Measurements from ENCODE around the gene MIS18BP1.
A peak's percentile ranks its signal among the peaks of the same experiment; 100 is the strongest.
"Not testable (repeated sequence)": the region's sequence is repeated elsewhere in the genome, so short reads cannot be mapped to it uniquely, and the experiment has no call there.

The MIS18BP1 gene

GRCh38 chr14:45254771-45255170, 1.8 kb upstream of the MIS18BP1 start:
- H3K4me3 Mint-ChIP-seq: peak overlapping the region; percentile 93
- H3K27me3 Mint-ChIP-seq: no peaks in the 10 kb centered on the region
- H3K27ac Mint-ChIP-seq: peak overlapping the region; percentile 96
- peaks cover 33% of the 10 kb centered on the region for H3K4me1 Mint-ChIP-seq
- peaks cover 13% of the 10 kb centered on the region for H3K36me3 Mint-ChIP-seq (ENCODE audit: low read depth)
- DNase-seq (no peak), ATAC-seq (no peak)
- peaks cover 32% of the 10 kb centered on the region for H3K9me3 Mint-ChIP-seq

GRCh38 chr14:45253754-45254310, 830 bp upstream of the MIS18BP1 start:
- peaks cover 22% of the 10 kb centered on the region for H3K9me3 Mint-ChIP-seq
- H3K27ac Mint-ChIP-seq: peak overlapping the region; percentile 96
- no peaks in the 10 kb centered on the region for H3K27me3 Mint-ChIP-seq
- H3K4me3 Mint-ChIP-seq: peak overlapping the region; percentile 93
- peaks cover 37% of the 10 kb centered on the region for H3K4me1 Mint-ChIP-seq
- ATAC-seq: no peak
- peaks cover 12% of the 10 kb centered on the region for H3K36me3 Mint-ChIP-seq (ENCODE audit: low read depth)
- DNase-seq: peak; percentile 9

- ATAC-seq (no peak), DNase-seq (peak; percentile 27)
- peaks cover 37% of the 10 kb centered on the region for H3K4me1 Mint-ChIP-seq
- peaks cover 10% of the 10 kb centered on the region for H3K36me3 Mint-ChIP-seq (ENCODE audit: low read depth)
- peak overlapping the region; percentile 93 for H3K4me3 Mint-ChIP-seq
- H3K27ac Mint-ChIP-seq: peak overlapping the region; percentile 96
- peaks cover 9% of the 10 kb centered on the region for H3K9me3 Mint-ChIP-seq
- H3K27me3 Mint-ChIP-seq: no peaks in the 10 kb centered on the region
Measured at GRCh38 chr14:45252366-45253069, 484 bp downstream of the MIS18BP1 start.

- H3K4me3 Mint-ChIP-seq: peak overlapping the region; percentile 93
- peak overlapping the region; percentile 96 for H3K27ac Mint-ChIP-seq
- peaks cover 10% of the 10 kb centered on the region for H3K36me3 Mint-ChIP-seq (ENCODE audit: low read depth)
- ATAC-seq (no peak), DNase-seq (no peak)
- H3K4me1 Mint-ChIP-seq: peaks cover 37% of the 10 kb centered on the region
- H3K9me3 Mint-ChIP-seq: peaks cover 5% of the 10 kb centered on the region
- H3K27me3 Mint-ChIP-seq: no peaks in the 10 kb centered on the region
Measured at GRCh38 chr14:45251912-45252311, 1.1 kb downstream of the MIS18BP1 start.

GRCh38 chr14:45249856-45250575, 3.0 kb downstream of the MIS18BP1 start:
- H3K4me1 Mint-ChIP-seq: peaks cover 37% of the 10 kb centered on the region
- DNase-seq (no peak), ATAC-seq (no peak)
- peaks cover 10% of the 10 kb centered on the region for H3K36me3 Mint-ChIP-seq (ENCODE audit: low read depth)
- no peaks in the 10 kb centered on the region for H3K9me3 Mint-ChIP-seq
- H3K4me3 Mint-ChIP-seq: peak overlapping the region; percentile 53
- peak overlapping the region; percentile 49 for H3K27ac Mint-ChIP-seq
- no peaks in the 10 kb centered on the region for H3K27me3 Mint-ChIP-seq

- Mint-ChIP-seq H3K36me3 (ENCODE audit: low read depth) (peaks cover 13% of the 10 kb centered on the region), H3K27me3 (no peaks in the 10 kb centered on the region), H3K4me3 (no peak overlapping the region), H3K9me3 (no peaks in the 10 kb centered on the region), H3K4me1 (peaks cover 23% of the 10 kb centered on the region), H3K27ac (no peak overlapping the region)
- DNase-seq (no peak), ATAC-seq (no peak)
Measured at GRCh38 chr14:45247427-45247826, 5.6 kb downstream of the MIS18BP1 start.

GRCh38 chr14:45246691-45247090, 6.3 kb downstream of the MIS18BP1 start:
- ATAC-seq: peak; percentile 81
- DNase-seq: no peak
- no peak overlapping the region for H3K27ac Mint-ChIP-seq
- peaks cover 17% of the 10 kb centered on the region for H3K36me3 Mint-ChIP-seq (ENCODE audit: low read depth)
- peaks cover 23% of the 10 kb centered on the region for H3K4me1 Mint-ChIP-seq
- H3K4me3 Mint-ChIP-seq: no peak overlapping the region
- no peaks in the 10 kb centered on the region for H3K27me3 Mint-ChIP-seq
- H3K9me3 Mint-ChIP-seq: no peaks in the 10 kb centered on the region

- no peak overlapping the region for H3K4me3 Mint-ChIP-seq
- no peaks in the 10 kb centered on the region for H3K27me3 Mint-ChIP-seq
Measured at GRCh38 chr14:45246151-45246550, 6.9 kb downstream of the MIS18BP1 start.

GRCh38 chr14:45242706-45243105, 10.3 kb downstream of the MIS18BP1 start:
- no peak overlapping the region for H3K4me3 Mint-ChIP-seq
- peaks cover 27% of the 10 kb centered on the region for H3K36me3 Mint-ChIP-seq (ENCODE audit: low read depth)
- H3K4me1 Mint-ChIP-seq: no peaks in the 10 kb centered on the region
- no peaks in the 10 kb centered on the region for H3K9me3 Mint-ChIP-seq
- ATAC-seq (no peak), DNase-seq (no peak)
- no peaks in the 10 kb centered on the region for H3K27me3 Mint-ChIP-seq
- no peak overlapping the region for H3K27ac Mint-ChIP-seq

More at GRCh38 chr14:45246151-45246550, 6.9 kb downstream of the MIS18BP1 start:
- Mint-ChIP-seq H3K36me3 (ENCODE audit: low read depth) (peaks cover 21% of the 10 kb centered on the region), H3K27ac (no peak overlapping the region), H3K9me3 (no peaks in the 10 kb centered on the region), H3K4me1 (peaks cover 18% of the 10 kb centered on the region)
- ATAC-seq (no peak), DNase-seq (no peak)

GRCh38 chr14:45238988-45239387, 14.0 kb downstream of the MIS18BP1 start:
- no peak for ATAC-seq
- no peaks in the 10 kb centered on the region for H3K9me3 Mint-ChIP-seq
- no peak overlapping the region for H3K4me3 Mint-ChIP-seq
- peaks cover 32% of the 10 kb centered on the region for H3K36me3 Mint-ChIP-seq (ENCODE audit: low read depth)
- no peaks in the 10 kb centered on the region for H3K4me1 Mint-ChIP-seq
- no peak overlapping the region for H3K27ac Mint-ChIP-seq
- H3K27me3 Mint-ChIP-seq: no peaks in the 10 kb centered on the region
- no peak for DNase-seq

GRCh38 chr14:45227566-45227965, 25.4 kb downstream of the MIS18BP1 start:
- peaks cover 2% of the 10 kb centered on the region for H3K4me1 Mint-ChIP-seq
- ATAC-seq: no peak
- H3K9me3 Mint-ChIP-seq: no peaks in the 10 kb centered on the region
- no peak overlapping the region for H3K27ac Mint-ChIP-seq
- no peak overlapping the region for H3K4me3 Mint-ChIP-seq
- H3K36me3 Mint-ChIP-seq (ENCODE audit: low read depth): peaks cover 70% of the 10 kb centered on the region
- no peaks in the 10 kb centered on the region for H3K27me3 Mint-ChIP-seq
- DNase-seq: no peak

GRCh38 chr14:45222485-45223262, 30.3 kb downstream of the MIS18BP1 start:
- H3K9me3 Mint-ChIP-seq: no peaks in the 10 kb centered on the region
- H3K27me3 Mint-ChIP-seq: no peaks in the 10 kb centered on the region
- H3K4me1 Mint-ChIP-seq: peaks cover 2% of the 10 kb centered on the region
- no peak for DNase-seq
- no peak overlapping the region for H3K4me3 Mint-ChIP-seq
- ATAC-seq: no peak
- H3K36me3 Mint-ChIP-seq (ENCODE audit: low read depth): peaks cover 63% of the 10 kb centered on the region
- H3K27ac Mint-ChIP-seq: no peak overlapping the region

- not testable (repeated sequence) for DNase-seq, H3K4me3 Mint-ChIP-seq, H3K27me3 Mint-ChIP-seq, H3K4me1 Mint-ChIP-seq, ATAC-seq, H3K27ac Mint-ChIP-seq, H3K9me3 Mint-ChIP-seq
- H3K36me3 Mint-ChIP-seq (ENCODE audit: low read depth): peaks cover 60% of the 10 kb centered on the region
Measured at GRCh38 chr14:45214341-45214740, 38.7 kb downstream of the MIS18BP1 start.

GRCh38 chr14:45213716-45214115, 39.3 kb downstream of the MIS18BP1 start:
- not testable (repeated sequence) for H3K4me1 Mint-ChIP-seq, DNase-seq, H3K4me3 Mint-ChIP-seq, ATAC-seq, H3K9me3 Mint-ChIP-seq, H3K27me3 Mint-ChIP-seq, H3K27ac Mint-ChIP-seq
- H3K36me3 Mint-ChIP-seq (ENCODE audit: low read depth): peaks cover 56% of the 10 kb centered on the region

Measured in activated naive CD8-positive, alpha-beta T cell treated with anti-CD3 and anti-CD28 coated beads, Interleukin-2, amount 50 U/mL, for 24 hours (primary cell).